Thoracic aorta (tissue), 2 donors: ENCODE data around the gene TENT4A. TPM values are rescaled to one million over a fixed set of nuclear protein-coding genes. Genes with fewer than 3 reads are reported as not detected.
A peak's percentile ranks its signal among the peaks of the same experiment; 100 is the strongest.

Experiments
- ATAC-seq: fragments of 150-250 bp; one replicate; pipeline ENCODE4 v1.8.0; 2017; ENCODE audit warnings: low read depth; ENCODE audit not compliant: insufficient number of reproducible peaks, low FRiP score
- DNase-seq: peaks from one replicate; pipeline ENCODE4 v3.0.0-alpha.2; 2020; ENCODE audit warnings: low spot score
- H3K27ac ChIP-seq, 2 donors: fragments of 200-600 bp; sonication (generic); 1 replicate in 1 of 2; 2 replicates in 1 of 2; pipeline ENCODE4 v1.5.1; 2016; ENCODE audit warnings: mild to moderate bottlenecking in 2 of 2, moderate library complexity in 2 of 2
- H3K27me3 ChIP-seq: fragments of 200-600 bp; sonication (generic); replicated peaks from 2 replicates; pipeline ENCODE4 v1.6.0; 2016; ENCODE audit warnings: mild to moderate bottlenecking; ENCODE audit not compliant: insufficient read depth
- H3K36me3 ChIP-seq: fragments of 200-600 bp; sonication (generic); one replicate; pipeline ENCODE4 v1.5.1; 2016
- H3K4me1 ChIP-seq, 2 donors: fragments of 200-600 bp; sonication (generic); 1 replicate in 1 of 2; 2 replicates in 1 of 2; pipeline versions ENCODE4 v1.5.1 to v1.6.0; 2016; ENCODE audit warnings: low read depth in 2 of 2, mild to moderate bottlenecking in 1 of 2; ENCODE audit not compliant: control insufficient read depth in 1 of 2
- H3K4me3 ChIP-seq: fragments of 200-600 bp; sonication (generic); 2 replicates; pipeline ENCODE4 v1.5.1; 2016; ENCODE audit warnings: mild to moderate bottlenecking
- H3K9me3 ChIP-seq: fragments of 200-600 bp; sonication (generic); 2 replicates; pipeline ENCODE4 v1.5.1; 2016
- CTCF ChIP-seq: fragments of 200-600 bp; sonication (generic); IDR thresholded peaks from one replicate; pipeline ENCODE4 v1.5.1; 2019; ENCODE audit warnings: antibody characterized with exemption
- total RNA-seq, 2 donors: library from RNA; depleted of rRNA; stranded (reverse); fragments of >200 nt; gene quantifications; one replicate each; pipeline versions ENCODE4 v1.1.0 to v1.2.3, GENCODE V29; 2016

The TENT4A gene
- total RNA-seq, 2 donors from 2014 or later, result 34.5 to 47.6 TPM

GRCh38 chr5:6718718-6719117 lies 5.5 kb downstream of the TENT4A start:
- H3K27ac ChIP-seq, result no peak overlapping the region
- peaks cover 56 to 84% of the 10 kb centered on the region in 2 donors for H3K4me1 ChIP-seq
- no peaks in the 10 kb centered on the region for H3K36me3 ChIP-seq
- no peak for ATAC-seq
- H3K4me3 ChIP-seq, result no peak overlapping the region
- H3K27me3 ChIP-seq, result no peaks in the 10 kb centered on the region
- no peak for TF ChIP-seq CTCF
- no peaks in the 10 kb centered on the region for H3K9me3 ChIP-seq
- DNase-seq, result no peak

DNA sequence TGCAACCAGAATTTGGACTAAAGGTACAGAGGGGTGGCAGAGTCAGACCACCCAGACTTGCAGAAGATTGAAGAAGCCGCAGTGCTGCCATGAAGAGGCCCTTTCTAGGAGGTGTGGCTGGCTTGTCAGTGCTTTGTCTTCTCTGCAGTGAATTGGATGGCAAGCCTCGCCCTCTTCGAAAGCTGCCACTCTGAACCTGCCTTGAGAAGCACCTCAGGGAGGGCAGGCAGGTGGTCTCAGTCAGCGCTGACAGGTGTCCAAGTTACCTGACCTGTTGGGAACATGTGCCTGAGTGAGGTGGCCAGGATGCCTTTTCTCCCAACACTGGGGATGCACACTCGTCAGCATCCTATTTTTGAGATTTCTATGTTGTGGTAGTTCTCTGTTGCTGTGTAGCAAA lies 6.2 kb downstream of the TENT4A start:
- H3K27ac ChIP-seq, result no peak overlapping the region
- ATAC-seq, result no peak
- no peaks in the 10 kb centered on the region for H3K9me3 ChIP-seq
- H3K36me3 ChIP-seq, result no peaks in the 10 kb centered on the region
- DNase-seq, result no peak
- TF ChIP-seq CTCF, result no peak
- no peaks in the 10 kb centered on the region for H3K27me3 ChIP-seq
- peaks cover 60 to 91% of the 10 kb centered on the region in 2 donors for H3K4me1 ChIP-seq
- H3K4me3 ChIP-seq, result no peak overlapping the region

- Histone ChIP-seq H3K27ac (no peak overlapping the region), H3K36me3 (no peaks in the 10 kb centered on the region), H3K27me3 (no peaks in the 10 kb centered on the region), H3K4me3 (no peak overlapping the region), H3K9me3 (no peaks in the 10 kb centered on the region), H3K4me1 (peaks cover 60 to 97% of the 10 kb centered on the region in 2 donors)
- DNase-seq (no peak), ATAC-seq (no peak)
- no peak for TF ChIP-seq CTCF
Observed at GRCh38 chr5:6719896-6720560, 6.8 kb downstream of the TENT4A start.

GRCh38 chr5:6720561-6720921 lies 7.3 kb downstream of the TENT4A start:
- peaks cover 57 to 97% of the 10 kb centered on the region in 2 donors for H3K4me1 ChIP-seq
- no peak overlapping the region for H3K27ac ChIP-seq
- no peak for TF ChIP-seq CTCF
- H3K9me3 ChIP-seq, result no peaks in the 10 kb centered on the region
- DNase-seq (no peak), ATAC-seq (no peak)
- H3K36me3 ChIP-seq, result no peaks in the 10 kb centered on the region
- no peaks in the 10 kb centered on the region for H3K27me3 ChIP-seq
- H3K4me3 ChIP-seq, result no peak overlapping the region

DNA sequence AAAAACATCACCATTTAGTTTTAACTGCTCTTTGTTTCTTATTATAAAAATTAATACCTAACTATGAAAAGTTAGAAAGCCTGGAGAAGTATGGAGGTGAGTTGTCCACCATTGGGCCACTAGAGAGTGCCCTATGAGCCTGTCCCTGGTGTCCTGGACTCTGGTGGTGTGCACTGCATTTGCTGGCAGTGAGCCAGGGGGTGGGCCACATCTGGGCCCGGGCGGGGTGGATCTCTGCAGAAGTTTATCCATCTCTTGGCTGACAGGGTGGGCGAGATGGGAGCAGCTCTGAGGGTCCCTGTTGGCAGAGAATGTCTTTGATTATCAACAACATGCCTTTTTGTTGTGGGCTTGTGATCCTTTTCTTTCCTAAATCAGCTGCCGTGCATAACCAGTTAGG lies 8.2 kb downstream of the TENT4A start:
- Histone ChIP-seq H3K36me3 (no peaks in the 10 kb centered on the region), H3K9me3 (no peaks in the 10 kb centered on the region), H3K4me1 (peaks cover 51 to 97% of the 10 kb centered on the region in 2 donors), H3K27ac (peak overlapping the region; percentile 37 to 71), H3K27me3 (no peaks in the 10 kb centered on the region), H3K4me3 (peak overlapping the region; percentile 67)
- DNase-seq (no peak), ATAC-seq (no peak)
- TF ChIP-seq CTCF, result no peak
